Measurements from ENCODE around the gene ACTN2.

Gene ACTN2

DNA sequence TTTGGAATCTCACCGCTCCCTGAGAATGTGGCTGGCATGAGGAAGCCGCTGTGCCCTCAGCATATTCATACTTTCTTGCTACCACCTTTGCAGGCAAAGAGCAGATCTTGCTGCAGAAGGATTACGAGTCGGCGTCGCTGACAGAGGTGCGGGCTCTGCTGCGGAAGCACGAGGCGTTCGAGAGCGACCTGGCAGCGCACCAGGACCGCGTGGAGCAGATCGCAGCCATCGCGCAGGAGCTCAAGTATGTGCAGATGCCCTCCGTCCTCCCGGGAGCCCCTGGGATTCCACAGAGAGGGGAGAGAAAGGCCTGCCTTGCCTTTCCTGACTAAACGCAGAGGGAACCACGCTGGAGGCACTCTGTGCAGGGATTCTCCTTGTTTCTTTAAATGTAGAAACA is 58.2 kb downstream of the ACTN2 start:
- DNase-seq: no peak

DNA sequence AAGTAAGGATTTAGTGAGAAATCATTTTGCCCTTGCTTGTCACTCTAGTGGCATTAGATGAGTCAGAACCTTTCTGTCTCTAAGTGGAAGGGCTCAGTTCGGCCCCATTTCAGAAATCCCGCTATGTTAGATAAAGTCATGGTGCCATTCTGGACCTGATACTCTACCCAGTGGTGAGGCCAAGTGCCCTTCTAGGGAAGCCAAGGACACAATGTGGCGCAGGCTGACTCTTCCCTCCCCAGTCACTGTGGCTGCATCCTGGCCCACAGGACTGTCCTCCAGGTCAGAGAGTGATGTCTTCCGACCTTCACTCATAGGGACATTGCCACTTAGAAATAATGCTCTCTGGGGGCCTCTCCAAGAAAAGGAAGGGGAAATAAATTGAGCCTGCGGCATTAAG is 60.5 kb downstream of the ACTN2 start:
- no peak for DNase-seq

DNA sequence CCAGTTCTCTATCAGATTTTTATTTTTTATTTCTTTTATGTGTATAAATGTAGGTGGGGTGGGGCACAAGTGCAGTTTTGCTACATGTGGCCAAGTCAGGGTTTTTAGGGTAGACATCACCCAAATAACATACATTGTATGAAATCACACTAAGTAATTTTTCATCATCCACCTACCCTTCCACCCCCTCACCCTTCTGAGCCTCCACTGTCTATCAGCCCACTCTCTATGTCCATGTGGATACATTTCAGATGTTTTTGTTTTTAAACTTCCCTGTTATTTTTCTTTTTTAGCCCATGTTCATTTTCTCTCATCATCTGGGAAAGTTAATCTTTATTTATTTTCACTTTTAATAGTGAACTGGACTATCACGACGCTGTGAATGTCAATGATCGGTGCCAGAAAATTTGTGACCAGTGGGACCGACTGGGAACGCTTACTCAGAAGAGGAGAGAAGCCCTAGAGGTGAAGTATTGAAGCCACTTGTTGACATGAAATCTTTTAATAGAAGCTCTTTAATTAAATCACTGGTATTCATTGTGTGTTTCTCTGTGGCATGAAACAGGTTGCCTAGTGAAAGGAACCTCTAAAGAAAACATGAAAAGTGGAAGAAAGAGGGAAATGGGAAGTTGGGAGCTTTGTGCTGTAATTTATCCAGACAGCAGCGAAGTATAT is 61.1 kb downstream of the ACTN2 start:
- no peak for DNase-seq

DNA sequence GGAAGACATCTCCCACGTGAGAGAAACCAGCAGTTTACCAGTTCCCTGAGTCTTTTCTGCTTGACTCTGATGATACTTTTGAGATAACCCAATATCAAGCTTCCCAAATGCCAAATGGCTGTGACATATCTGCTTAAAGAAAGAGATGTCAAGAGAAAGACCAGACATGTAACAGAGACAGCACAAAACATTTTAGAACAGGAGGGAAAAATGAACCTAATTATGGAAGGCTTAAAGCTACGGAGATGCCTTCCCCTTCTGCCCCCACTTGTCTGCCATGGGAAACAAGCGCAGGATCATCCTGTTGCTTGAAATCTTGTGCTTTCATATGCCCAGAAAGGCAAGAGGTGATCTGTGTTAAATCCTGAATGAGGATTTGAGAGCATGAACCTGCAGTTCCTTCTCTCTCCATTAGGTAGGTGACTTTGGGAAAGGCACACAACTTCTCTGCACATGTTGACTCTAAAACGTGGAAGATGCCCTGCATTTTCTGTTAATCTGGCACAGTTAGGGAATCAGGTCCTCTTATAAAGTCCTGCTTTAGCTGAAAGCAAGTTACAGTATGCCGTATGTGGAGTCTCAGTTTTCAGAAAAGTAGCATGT is 62.1 kb downstream of the ACTN2 start:
- no peak for DNase-seq

DNA sequence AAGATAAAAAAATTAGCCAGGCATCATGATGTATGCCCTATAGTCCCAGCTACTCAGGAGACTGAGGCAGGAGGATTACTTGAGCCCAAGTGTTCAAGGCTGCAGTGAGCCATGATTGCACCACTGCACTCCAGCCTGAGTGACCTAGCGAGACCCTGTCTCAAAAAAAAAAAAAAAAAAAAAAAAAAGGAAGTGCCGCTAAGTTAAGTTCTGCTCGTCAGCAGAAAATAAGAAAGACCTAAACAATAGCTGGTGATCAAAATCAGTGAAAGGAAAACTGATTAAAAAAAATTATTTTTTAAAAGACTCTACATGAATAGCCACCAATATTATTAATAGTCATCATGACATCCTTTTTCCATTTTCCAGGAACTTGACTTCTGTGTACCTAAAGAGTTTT is 64.6 kb downstream of the ACTN2 start:
- DNase-seq: no peak

DNA sequence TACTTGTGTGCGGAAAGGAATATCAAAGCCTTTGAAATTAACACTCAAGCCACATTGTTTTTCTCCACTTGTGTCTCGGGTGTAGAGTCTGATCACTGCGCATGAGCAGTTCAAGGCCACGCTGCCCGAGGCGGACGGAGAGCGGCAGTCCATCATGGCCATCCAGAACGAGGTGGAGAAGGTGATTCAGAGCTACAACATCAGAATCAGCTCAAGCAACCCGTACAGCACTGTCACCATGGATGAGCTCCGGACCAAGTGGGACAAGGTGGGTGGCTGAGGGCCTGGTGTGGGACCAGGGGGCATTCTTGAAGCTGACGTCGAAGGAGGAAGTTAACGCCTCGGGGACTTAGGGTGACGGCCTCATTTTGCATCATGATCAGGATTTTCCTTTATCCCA is 65.1 kb downstream of the ACTN2 start:
- DNase-seq: no peak

DNA sequence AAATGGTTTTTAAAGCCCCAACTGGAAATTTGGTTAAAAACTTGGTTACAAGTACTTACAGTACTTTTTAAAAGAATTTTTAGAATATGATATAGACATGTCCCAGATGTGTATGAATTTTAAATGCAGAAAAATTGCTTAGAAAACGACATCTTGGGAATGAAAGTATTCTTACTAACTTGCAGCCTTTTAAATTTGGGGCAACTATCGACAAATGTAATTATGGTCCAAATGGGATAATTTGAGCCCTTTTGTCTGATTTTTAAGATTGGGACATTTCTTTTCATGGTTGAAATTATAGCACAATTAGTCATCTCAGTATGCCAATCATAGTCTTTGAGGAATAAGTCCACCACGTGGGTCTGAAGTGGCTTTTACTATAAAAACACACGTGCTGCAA is 65.6 kb downstream of the ACTN2 start:
- no peak for DNase-seq

DNA sequence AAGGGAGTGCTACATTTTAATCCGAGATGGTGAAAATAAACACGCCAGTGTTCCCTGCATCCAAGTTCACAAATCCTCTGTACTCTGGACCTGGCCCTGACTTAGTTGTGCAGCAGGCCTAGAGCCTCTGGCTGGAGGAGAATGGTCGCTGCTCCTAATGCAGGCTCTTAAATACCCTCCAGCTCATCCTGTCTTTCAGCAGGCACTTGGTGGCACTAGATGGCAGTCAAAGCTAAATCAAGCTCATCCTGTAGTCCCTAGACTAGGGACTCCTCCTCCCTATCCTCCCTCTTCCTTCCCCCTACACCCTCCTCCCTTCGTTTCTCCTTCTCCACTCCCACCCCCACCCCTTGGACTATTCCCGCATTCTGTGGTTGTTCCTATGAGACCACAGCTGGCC is 67.2 kb downstream of the ACTN2 start:
- no peak for DNase-seq

DNA sequence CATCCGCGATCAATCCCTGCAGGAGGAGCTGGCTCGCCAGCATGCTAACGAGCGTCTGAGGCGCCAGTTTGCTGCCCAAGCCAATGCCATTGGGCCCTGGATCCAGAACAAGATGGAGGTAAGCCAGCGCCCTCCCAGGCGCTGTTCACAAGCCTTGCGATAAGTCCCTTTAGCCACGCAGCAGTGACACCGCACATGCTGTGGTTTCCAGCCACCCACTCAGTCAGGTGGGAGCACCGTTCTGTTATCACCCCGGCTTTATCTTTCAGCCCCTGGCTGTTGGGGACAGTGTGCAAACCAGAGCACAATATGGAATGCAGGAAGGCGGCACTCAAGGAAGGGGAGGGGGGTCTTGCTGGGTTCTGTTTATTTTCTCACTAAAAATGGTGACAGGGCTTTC is 67.7 kb downstream of the ACTN2 start:
- no peak for DNase-seq

DNA sequence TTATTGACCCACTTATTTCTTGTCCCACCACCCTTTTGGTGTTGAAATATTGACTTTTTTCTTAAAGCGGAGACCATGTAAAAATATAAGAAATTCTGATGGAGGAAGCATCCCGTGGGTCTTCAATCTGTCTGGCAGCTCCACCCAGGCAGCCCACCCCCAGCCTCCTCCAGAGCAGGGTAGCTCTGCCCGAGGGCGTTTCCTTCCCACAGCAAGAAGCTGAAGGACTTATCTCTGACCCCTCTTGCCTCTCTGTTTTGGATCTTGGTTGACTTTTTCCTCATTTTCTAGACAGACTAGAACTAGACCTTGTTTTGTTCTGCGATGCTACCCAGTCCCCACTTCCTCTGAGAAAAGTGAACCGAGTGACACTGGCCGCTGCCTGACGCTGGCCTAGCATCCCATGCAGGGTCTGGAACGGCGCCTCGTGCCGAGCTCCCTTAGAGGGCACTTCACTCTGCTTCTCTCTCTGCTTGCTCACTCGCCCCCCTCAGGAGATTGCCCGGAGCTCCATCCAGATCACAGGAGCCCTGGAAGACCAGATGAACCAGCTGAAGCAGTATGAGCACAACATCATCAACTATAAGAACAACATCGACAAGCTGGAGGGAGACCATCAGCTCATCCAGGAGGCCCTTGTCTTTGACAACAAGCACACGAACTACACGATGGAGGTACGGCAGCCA is 68.4 kb downstream of the ACTN2 start:
- no peak for DNase-seq

DNA sequence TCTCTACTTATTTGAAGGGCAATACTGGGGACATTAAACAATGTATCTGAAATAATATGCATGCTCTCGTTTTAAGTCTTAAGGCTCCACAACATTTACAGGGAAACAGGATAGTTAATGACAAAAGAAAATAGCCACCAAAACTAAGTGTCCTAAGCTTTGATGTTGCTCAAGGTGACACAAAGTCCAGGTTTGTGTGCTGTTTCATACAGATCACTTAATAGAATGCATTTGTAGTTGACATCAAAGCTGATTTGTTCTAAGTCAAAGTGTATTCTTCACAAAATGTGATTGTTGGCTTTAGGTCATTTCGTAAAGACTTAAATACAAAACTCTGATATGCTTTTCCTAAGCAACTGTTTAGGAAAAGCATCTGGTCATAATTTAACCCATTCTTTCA is 71.3 kb downstream of the ACTN2 start:
- DNase-seq: no peak

DNA sequence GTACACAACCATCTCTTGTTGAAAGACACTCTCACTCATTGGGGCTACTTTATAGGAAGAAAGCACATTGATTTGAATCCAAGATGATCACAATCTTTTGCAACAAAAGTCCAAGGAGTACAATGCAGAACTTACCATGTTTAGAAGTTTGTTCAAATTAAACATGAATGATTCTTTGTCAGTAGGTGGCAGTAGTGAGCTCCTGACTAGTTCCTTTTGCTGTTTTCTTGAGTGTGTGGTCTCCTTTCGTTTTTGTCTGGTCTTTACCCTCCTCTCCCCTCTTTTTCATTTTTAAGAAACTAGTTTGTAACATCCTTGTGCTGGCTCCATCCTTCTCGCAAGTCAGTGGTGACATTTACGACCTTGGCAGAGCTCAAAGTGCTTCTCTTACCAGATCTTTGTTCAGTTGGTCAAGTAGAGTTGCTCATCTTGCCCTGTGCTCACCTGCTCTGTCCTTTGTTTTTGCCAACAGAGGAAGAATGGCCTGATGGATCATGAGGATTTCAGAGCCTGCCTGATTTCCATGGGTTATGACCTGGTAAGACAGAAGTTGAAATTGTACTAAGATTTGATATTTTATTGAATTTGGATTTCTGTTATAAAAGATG is 73.1 kb downstream of the ACTN2 start:
- peak in 1 of 2 donors; percentile 48 for DNase-seq

DNA sequence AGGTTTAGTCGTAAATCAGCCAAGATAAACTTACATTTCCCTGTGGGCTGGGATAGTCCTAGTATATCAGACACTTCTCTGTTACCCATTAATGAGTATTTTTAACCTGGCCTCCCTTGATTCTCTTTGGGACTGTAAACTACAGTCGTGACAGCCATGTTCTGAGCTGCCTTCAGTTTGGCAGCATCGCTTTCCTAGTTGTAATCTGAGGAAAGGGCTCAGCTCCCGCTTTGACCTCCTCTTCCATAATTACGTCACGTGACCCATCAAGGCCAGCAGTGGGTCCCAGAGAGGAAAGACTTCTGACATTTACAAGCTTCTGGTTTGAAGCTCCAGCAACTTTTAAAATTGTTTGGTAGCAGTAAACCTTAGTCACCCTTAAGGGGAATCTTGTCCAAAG is 74.2 kb downstream of the ACTN2 start:
- DNase-seq: no peak

DNA sequence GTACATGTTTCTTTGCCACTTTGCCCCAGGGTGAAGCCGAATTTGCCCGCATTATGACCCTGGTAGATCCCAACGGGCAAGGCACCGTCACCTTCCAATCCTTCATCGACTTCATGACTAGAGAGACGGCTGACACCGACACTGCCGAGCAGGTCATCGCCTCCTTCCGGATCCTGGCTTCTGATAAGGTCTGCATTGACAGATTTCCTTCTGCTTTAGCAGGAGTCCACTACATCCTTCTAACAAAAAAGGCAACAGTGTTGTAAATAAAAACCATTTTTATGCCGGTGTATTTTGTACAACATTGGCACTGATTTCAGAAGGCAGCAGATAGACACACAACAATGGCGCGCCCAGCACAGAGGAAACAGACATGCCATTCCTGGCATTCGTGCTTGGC is 74.7 kb downstream of the ACTN2 start:
- DNase-seq: no peak

DNA sequence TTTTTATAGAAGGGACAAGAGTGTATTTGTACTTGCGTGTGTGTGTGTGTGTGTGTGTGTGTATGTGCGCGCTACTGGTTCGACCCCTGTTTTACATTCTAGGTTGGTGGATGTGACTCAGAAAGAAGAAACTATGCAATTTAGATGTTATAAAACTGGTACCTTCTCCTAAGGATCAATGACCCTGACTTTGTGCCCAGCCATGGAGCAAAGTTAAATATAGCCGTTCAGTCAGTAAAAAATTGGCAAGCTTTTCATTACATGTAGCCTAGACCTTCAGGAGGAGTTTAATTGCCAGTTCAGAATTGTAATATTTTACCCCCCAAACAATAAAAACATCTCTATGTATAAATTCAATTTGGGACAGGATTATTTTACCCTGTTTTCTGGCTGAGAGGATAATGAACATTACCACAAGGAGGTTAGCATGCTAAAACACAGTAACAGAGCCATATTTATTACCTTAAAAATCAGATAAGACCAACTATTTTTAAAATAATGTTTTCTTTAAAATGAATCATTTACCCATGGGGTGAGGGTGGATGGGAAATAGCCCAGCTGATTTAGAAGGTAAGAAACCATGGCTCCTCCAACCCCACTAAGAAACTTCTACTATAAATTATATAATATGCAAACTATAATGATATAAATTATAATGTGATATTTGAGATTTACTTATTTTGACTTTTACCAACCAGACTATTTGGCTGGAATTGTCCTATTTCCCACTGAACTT is 75.3 kb downstream of the ACTN2 start:
- no peak for DNase-seq

DNA sequence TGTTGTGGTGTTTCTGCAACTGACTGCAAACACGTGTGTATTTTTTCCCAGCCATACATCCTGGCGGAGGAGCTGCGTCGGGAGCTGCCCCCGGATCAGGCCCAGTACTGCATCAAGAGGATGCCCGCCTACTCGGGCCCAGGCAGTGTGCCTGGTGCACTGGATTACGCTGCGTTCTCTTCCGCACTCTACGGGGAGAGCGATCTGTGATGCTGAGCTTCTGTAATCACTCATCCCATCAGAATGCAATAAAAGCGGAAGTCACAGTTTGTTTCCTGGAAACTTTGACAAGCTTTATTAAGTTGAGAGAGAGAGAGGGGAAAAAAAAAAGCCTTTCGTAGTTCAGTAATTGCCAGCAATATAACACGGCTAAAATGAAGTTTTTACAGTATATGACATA is 76.1 kb downstream of the ACTN2 start:
- DNase-seq: no peak

DNA sequence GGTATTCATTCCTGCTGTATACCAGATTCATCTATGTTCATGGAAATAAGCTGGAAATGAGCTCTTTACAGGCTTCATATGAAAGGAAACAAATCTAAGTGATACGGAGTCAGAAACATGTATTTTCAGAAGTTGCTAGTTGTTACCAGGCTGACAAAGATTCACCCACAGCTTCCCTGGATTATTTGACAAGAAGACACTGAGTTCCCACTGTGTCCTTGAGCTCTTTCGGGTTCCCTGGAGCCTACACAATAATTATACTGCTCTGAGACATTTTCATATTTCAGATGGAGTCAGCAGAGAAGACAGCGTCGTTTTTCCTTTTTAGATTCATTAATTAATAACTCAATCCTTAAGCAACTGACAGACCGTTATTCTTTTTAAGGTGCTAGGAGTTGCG is 79.5 kb downstream of the ACTN2 start:
- no peak for DNase-seq

DNA sequence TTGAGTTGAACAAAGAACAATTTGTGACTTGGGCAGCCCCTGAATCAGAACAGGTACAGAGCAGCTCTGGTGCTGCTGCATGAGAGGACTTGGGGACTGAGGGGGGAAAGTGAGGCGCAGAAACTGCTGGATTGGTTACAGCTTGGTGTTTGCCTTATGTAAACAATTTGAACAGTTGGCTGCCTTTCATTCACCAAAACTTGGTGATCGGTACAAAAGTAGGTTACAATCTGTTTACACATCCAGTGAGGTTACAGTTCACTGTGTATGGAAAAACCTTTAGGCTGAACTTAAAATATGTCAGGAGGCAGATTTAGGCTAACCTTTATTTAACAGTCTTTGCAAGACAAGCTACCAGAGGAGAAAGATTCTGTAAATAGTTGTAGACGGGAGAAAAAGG is 80.2 kb downstream of the ACTN2 start:
- DNase-seq: no peak

DNA sequence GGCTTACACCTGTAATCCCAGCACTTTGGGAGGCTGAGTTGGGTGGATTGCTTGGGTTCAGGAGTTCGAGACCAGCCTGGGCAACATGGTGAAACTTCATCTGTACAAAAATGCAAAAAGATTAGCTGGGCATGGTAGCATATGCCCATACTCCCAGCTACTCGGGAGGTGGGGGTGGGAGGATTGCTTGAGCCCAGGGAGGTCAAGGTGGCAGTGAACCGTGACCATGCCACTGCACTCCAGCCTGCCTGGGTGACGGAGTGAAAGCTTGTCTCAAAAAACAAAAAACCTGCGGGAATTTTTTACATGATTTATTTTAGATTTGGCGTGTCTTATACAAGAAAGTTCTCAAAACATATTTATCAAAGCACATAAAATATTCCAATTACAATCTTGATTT is 81.0 kb downstream of the ACTN2 start:
- no peak for DNase-seq

DNA sequence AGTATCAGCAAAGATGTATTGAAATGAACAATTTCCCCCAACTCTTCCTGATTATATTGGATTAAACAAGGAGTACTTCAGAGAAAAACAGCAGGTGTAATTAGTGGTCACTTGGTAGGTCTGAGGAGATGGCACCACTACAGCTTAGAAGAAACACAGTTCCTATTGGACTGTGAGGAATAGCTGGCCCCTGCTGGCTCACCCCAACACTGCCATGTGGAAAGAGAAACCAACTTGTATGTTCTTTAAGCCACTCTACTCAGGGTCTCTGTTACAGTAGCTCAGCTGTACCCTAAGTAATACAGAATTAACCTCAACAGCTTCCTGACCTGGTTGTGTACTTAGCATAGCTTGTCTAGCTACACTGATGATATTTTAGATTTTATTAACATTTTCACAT is 82.3 kb downstream of the ACTN2 start:
- DNase-seq: no peak

DNA sequence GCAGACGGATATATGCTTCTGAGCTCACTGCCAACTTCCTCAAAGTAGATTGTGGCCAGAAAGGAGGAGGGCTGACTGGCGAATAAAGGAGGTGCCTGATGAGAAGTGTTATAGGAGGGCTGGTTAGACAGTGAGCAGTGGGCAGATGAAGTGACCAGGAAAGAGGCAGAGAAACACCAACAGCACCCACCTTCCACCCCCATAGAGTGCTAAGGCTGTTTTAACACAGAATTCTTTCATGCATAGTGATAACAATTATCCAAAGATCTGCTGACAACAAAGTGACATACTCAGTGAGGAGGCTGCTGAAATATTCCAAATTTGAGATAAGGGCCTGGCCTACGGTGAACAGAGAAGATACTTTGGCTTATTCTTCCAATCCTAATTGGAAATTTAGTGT is 87.6 kb downstream of the ACTN2 start:
- DNase-seq: no peak

DNA sequence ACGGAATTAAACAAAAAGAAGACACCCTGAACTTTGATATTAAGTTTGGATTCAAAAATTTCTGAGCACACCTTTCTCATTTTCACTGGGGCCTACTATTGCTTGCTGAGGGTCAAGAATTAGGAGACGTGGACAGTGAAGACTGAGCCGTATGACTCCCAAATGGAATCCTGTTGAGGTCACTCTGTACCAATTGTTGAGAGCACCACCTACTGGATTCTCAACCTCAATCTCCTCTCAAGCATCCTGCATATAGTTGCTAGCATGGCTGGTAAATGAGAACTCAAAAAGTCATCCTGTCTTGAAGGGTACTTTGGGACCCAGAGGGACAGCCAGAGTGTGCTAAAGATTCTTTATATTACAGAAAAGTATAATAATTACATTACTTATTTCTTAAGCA is 88.6 kb downstream of the ACTN2 start:
- no peak for DNase-seq

DNA sequence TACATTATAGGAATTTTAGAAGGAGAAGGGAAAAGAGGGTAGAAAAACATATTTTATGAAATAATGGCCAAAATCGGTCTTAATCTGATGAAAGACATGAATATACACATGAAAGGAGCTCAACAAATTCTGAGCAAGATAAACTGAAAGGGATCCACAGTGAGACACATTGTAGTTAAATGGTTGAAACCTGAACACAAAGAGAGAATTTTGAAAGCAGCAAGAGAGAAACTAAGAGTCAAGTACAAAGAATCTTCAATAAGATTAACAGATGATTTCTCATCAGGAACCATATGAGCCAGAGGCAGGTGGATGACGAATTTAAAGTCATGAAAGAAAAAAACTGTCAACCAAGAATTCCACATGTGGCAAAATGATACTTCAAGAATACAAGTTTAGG is 93.0 kb downstream of the ACTN2 start:
- no peak for DNase-seq

DNA sequence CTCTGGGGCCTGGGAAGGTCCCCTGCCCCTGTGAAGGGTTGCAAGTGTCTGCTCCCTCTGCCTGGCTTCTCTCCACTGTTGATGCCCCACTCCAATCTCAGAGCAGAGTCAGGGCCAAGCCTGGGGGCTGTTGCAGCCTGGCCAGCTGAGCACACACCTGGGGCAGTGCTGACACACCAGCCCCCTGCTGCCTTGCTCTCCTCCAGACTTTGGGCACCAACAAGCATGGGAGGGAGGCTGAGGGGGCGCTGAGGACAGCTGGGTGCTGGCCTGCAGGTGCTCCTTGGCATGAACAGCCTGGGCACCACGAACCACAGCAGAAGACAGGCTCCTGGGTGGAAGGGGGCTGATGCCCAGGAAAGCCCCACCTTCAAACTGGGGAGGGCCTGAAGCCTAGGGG is 99.2 kb downstream of the ACTN2 start:
- DNase-seq: no peak
